ENCODE measurements around the gene UGCG. TPM values are rescaled to one million over a fixed set of nuclear protein-coding genes. Genes with fewer than 3 reads are reported as not detected.

UGCG gene
- total RNA-seq, 1 experiment from 2014 or later, result 23.3 TPM

DNA sequence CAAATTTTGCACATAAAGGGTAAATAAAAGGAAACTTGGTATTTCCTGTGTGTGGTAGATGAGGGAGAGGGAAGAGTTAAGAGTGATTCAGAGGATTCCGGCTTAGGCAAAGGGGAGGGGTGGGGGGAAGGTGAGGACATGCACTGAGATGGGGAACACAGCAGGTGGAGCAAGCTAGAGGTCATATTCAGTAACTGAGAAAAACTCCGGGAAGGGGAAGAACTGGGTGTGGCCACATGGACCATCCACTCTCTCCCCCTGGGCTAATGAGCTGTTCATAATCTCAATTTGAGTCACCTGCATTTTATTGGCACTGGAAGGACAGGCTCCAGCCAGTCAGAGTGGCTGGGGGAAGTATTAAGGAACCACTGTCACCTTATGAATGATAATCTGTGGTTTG lies 45.1 kb upstream of the UGCG start:
- Histone ChIP-seq H3K4ac (ENCODE audit: low read depth, low read length) (no peak overlapping the region), H2BK120ac (ENCODE audit: low read depth, low read length, poor library complexity, severe bottlenecking) (no peak overlapping the region), H3K27ac (ENCODE audit: insufficient read length, low read depth, low read length) (no peak overlapping the region), H2BK12ac (ENCODE audit: insufficient read length, low read depth, low read length) (no peak overlapping the region), H2BK15ac (ENCODE audit: low read depth, low read length) (no peak overlapping the region), H3K56ac (ENCODE audit: insufficient read length, low read depth, low read length) (no peak overlapping the region), H2BK5ac (ENCODE audit: insufficient read length, low read length) (no peak overlapping the region), H3K79me2 (ENCODE audit: insufficient read depth, low read length) (no peaks in the 10 kb centered on the region), H3K79me1 (ENCODE audit: insufficient read depth, low read depth, low read length, poor library complexity, severe bottlenecking) (no peaks in the 10 kb centered on the region), H4K8ac (replicated peaks; ENCODE audit: insufficient read length, low read depth, low read length) (no peak overlapping the region), H3K4me1 (ENCODE audit: insufficient read depth, low read length) (no peaks in the 10 kb centered on the region), H4K5ac (ENCODE audit: insufficient read length, low read depth, low read length) (no peak overlapping the region), H3K4me2 (ENCODE audit: insufficient read depth, insufficient read length, low read length) (no peak overlapping the region), H4K20me1 (ENCODE audit: control insufficient read depth, insufficient read depth, insufficient read length) (no peaks in the 10 kb centered on the region), H3K27me3 (ENCODE audit: insufficient read depth, low read length) (no peaks in the 10 kb centered on the region), H3K23me2 (ENCODE audit: insufficient read length, low read depth, low read length, poor library complexity, severe bottlenecking) (no peaks in the 10 kb centered on the region), H3K9me3 (ENCODE audit: control insufficient read depth, low read depth, low read length) (no peaks in the 10 kb centered on the region), H3K14ac (ENCODE audit: insufficient read depth, low read length) (no peak overlapping the region), H3K9ac (ENCODE audit: extremely low read depth, insufficient read length, low read length) (no peak overlapping the region), H2AFZ (ENCODE audit: low read length) (no peak overlapping the region), H3K23ac (ENCODE audit: insufficient read length, low read depth, low read length) (no peak overlapping the region), H4K91ac (ENCODE audit: insufficient read length, low read depth, low read length) (no peak overlapping the region), H2BK20ac (ENCODE audit: low read depth, low read length, poor library complexity, severe bottlenecking) (no peak overlapping the region), H2AK5ac (ENCODE audit: insufficient read length, low read length) (no peak overlapping the region), H3K18ac (ENCODE audit: insufficient read length, low read depth, low read length) (no peak overlapping the region), H3T11ph (ENCODE audit: low read length) (no peak overlapping the region)
- Mint-ChIP-seq H3K4me1 (peaks cover 3 to 4% of the 10 kb centered on the region in 2 experiments; a peak in 2 of 4 replicates), H3K4me3 (no peak overlapping the region), H3K27ac (no peak overlapping the region), H3K27me3 (ENCODE audit: low read depth) (no peaks in the 10 kb centered on the region), H3K36me3 (ENCODE audit: insufficient read depth in 1 of 3, low read depth in 3 of 3) (no peaks in the 10 kb centered on the region), H3K9me3 (no peaks in the 10 kb centered on the region)
- peak; percentile 33 for DNase-seq
- TF ChIP-seq, protein P1, sequence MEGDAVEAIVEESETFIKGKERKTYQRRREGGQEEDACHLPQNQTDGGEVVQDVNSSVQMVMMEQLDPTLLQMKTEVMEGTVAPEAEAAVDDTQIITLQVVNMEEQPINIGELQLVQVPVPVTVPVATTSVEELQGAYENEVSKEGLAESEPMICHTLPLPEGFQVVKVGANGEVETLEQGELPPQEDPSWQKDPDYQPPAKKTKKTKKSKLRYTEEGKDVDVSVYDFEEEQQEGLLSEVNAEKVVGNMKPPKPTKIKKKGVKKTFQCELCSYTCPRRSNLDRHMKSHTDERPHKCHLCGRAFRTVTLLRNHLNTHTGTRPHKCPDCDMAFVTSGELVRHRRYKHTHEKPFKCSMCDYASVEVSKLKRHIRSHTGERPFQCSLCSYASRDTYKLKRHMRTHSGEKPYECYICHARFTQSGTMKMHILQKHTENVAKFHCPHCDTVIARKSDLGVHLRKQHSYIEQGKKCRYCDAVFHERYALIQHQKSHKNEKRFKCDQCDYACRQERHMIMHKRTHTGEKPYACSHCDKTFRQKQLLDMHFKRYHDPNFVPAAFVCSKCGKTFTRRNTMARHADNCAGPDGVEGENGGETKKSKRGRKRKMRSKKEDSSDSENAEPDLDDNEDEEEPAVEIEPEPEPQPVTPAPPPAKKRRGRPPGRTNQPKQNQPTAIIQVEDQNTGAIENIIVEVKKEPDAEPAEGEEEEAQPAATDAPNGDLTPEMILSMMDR (conservative IDR thresholded peaks at IDR 0.05), result no peak
- WGBS (ENCODE audit: extremely low coverage, insufficient read length, low lambda C conversion rate), result no CpG with 5 or more reads among the region's 2 CpGs

All from H9 (cell line).